GM10847 (cell line): Measurements from ENCODE around the gene CD3G.
A peak's percentile ranks its signal among the peaks of the same experiment; 100 is the strongest.

Source experiments
- POLR2A ChIP-seq: IDR thresholded peaks from 2 replicates; pipeline ENCODE4 v1.6.1; 2011; ENCODE audit not compliant: insufficient read length; ENCODE audit errors: extremely low read depth

CD3G gene

GRCh38 chr11:118349475-118349874, 5.3 kb downstream of the CD3G start:
- no peak for TF ChIP-seq POLR2A

- no peak for TF ChIP-seq POLR2A
Measured at GRCh38 chr11:118353084-118353710, 9.1 kb downstream of the CD3G start.

DNA sequence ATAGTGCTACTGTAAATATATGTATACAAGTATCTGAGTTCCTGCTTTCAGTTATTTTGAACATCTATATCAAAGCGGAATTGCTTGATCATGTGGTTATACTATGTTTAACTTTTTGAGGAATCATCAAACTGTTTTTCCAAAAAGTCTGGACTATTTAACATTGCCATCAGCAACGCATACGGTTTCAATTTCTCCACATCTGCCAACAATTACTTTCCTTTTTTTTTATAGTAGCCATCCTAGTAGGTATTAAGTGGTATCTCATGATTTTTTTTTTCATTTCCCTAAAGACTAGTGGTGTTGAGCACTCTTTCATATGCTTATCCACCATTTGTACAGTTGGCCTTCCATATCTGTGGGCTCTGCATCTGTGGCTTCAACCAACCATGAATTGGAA, 13.9 kb downstream of the CD3G start:
- TF ChIP-seq POLR2A: no peak

GRCh38 chr11:118359295-118359958, 15.3 kb downstream of the CD3G start, which contains the start of gene UBE4A:
Gene UBE4A, plus strand, starts transcription at chr11:118359600. Its CDS starts 5,481 bp downstream, at chr11:118365081.
- peak; percentile 91 for TF ChIP-seq POLR2A

DNA sequence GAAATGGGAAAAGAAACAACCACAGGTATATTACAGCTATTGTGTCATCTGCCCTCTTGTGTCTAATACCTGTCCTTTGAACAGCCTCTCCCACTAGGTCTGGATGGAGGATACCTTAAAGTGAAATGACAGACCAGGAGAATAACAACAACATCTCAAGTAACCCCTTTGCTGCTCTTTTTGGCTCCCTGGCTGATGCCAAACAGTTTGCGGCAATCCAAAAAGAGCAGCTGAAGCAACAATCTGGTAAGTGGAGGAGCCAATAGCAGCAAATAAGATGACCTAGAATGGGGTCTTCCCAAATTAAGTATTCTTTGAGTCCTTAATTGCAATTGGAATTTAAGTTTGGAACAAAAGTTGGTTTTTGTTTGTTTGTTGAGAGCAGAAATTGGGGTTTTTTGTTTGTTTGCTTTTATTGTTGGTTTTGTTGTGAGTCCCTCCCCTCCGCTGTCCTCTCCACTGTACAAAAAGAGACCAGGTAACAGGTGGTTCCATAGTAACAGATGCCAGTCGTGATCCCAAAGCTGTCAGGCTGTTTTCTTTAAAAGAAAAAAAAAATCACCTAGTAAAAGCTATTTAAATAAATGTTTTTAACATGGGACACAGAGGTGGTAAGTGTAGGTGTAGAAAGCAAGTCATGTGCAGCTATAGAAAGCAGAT, 20.9 kb downstream of the CD3G start:
- TF ChIP-seq POLR2A: no peak

DNA sequence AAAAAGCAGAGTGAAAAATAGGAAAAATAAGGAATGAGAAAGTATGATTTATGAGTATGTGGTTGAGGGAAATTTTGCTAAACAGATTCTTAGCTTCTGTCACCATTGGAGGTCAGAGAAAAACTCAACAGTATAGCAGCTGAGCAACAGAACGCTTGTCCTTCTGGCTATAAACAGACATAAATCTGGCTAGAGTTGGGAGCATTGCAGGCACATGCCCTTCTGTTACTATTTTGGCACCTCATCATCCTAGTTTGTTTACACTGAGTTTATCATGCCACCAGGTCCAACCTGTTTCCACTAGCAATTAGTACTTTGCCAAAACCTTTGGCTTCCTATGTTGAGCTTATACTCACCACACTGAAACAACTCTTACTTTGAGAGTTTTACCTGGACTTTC, 22.1 kb downstream of the CD3G start:
- TF ChIP-seq POLR2A: no peak

DNA sequence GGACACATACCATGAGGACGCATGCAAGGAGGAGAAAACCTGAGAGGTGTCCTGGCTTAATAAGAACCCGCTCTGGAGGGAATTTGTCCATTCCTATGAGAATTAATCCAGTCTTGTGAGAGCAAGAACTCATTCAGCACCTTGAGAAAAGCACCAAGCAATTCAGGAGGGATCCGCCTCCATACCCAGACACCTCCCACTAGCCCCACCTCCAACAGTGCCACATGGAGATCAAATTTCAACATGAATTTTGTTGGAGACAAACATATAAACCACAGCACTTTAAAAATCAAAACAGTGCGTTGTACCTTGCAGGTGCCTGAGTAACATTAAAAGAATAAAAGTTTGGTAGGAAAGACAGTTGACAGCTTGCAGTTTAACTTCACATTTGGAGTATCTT, 26.6 kb downstream of the CD3G start:
- no peak for TF ChIP-seq POLR2A

- no peak for TF ChIP-seq POLR2A
Measured at GRCh38 chr11:118373263-118373662, 29.1 kb downstream of the CD3G start.

DNA sequence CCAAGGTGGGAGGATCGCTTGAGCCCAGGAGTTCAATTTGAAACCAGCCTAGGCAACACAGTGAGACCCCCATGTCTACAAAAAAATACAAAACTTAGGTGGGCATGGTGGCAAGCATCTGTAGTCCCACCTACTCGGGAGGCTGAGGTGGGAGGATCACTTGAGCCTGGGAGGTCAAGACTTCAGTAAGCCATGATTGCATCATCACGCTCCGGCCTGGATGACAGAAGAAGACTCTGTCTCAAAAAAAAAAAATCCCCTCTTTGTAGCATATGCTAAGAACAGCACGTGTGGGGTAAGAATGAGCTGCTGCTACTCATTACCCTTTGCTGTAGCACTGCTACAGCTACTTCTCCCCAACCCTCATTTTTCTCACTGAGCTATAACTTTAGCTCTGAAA, 29.7 kb downstream of the CD3G start:
- no peak for TF ChIP-seq POLR2A

GRCh38 chr11:118374729-118375128, 30.6 kb downstream of the CD3G start:
- TF ChIP-seq POLR2A: no peak

DNA sequence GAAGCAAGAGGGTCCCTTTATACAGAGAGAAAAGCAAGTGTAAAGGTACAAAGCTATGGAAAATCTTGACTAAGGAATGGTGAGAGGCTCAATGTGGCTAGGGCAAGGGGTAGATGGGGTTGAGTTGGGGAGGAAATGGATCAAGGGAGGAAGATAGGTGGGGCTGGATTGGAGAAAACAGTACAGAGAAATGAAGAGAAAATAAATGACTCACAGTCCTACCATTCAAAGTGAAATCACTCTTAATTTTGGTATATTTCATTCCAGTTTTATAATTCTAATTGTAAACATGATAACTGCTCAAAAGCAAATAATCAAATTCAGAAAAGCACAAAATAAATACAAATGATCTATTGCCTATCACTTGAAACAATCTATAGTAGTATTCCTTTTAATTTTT, 31.8 kb downstream of the CD3G start:
- no peak for TF ChIP-seq POLR2A

- no peak for TF ChIP-seq POLR2A
Measured at GRCh38 chr11:118379497-118379896, 35.4 kb downstream of the CD3G start.

DNA sequence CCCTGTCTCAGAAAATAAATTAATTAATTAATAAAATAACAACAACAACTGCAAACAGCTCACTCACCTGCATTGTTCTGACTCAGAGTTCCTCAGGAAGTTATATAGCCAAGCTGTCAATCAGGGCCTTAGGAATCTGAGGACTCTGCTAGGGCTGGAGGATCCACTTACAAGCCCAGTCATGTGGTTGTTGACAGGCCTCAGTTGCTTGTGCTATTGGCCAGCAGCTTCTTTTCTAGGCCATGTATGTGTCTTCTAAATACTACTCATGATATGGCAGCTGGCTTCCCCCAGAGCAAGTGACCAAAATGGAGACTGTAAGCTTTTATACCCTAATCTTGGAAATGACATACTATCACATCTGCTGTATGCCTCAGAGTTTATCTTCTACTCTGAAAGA, 36.4 kb downstream of the CD3G start:
- no peak for TF ChIP-seq POLR2A

- TF ChIP-seq POLR2A: no peak
Measured at GRCh38 chr11:118382954-118383353, 38.8 kb downstream of the CD3G start.

- TF ChIP-seq POLR2A: no peak
Measured at GRCh38 chr11:118383657-118384056, 39.5 kb downstream of the CD3G start.

GRCh38 chr11:118396097-118396501, 52.0 kb downstream of the CD3G start:
- TF ChIP-seq POLR2A: no peak
